HG02938 (cell line): ENCODE measurements around the gene SMTN.
"Not testable (repeated sequence)": the region's sequence is repeated elsewhere in the genome, so short reads cannot be mapped to it uniquely, and the experiment has no call there.

Experiments
- ATAC-seq: cut with Tn5 transposase; IDR thresholded peaks from one replicate; pipeline ENCODE4 v1.9.1; 2021; ENCODE audit warnings: mild to moderate bottlenecking, moderate library complexity; ENCODE audit not compliant: unreplicated experiment

Gene SMTN

DNA sequence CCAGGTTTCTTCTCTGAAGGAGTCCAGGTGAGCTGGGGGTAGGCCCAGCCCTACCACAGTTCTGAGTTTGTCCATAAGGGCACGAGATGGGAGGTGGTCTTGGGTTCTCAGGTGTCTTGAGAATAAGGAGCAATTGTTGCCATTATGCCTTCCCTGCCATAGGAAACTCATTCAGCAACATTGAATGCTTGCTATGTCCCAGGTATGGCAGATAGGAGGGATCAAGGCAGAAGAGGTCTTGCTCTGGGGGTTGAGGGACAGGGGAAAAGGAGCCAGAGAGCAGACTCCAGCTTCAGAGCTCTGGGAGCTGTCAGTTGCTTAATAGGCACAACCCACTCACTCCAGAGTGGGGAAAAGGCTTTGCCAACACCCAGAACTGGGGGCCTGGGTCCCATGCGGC lies 22.0 kb downstream of the SMTN start:
- no peak for ATAC-seq

DNA sequence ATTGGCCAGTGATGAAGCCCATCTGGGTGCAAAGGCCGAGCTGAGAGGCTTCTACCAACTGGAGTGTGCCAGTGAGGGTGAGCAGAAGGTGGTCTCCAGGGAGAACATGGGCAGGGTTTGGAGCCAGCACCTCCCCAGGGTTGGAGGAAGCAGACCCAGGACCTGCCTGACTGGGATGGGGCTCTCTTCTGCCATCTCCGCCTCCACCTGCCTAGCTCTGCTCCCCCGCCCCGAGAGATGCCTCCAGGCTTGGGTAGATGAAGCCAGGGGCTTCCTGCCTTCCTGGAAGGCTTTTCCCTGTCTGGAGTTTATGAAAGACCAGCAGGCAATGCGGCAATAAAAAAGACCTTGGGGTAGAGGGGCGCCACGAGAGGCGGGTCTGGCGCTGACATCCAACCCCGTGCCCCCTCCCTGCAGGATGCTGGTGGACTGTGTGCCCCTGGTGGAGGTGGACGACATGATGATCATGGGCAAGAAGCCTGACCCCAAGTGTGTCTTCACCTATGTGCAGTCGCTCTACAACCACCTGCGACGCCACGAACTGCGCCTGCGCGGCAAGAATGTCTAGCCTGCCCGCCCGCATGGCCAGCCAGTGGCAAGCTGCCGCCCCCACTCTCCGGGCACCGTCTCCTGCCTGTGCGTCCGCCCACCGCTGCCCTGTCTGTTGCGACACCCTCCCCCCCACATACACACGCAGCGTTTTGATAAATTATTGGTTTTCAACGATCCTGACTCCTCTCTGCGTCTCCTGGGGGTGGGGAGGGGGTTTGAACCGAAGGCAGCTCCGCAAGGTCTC lies 23.0 kb downstream of the SMTN start:
- ATAC-seq = no peak

DNA sequence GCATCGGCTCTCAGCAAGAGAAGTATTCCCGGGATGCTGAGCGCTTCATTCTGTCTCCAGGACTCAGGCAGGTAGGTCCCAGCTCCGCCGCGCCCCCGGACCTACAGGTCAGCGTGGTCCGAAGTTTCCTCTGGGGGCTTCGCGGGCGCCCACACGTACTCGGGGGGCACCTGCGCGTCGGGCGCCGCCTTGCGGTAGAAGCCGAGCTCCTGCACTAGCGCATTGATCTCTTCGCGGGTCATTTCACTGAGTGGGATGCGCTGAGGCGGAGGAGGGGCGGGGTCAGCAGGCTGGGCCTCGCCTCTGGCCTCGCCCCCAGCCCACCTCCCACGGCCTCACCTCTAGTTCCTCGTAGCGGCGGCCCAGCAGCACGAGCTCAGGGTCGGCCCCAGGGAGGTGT lies 23.8 kb downstream of the SMTN start:
- no peak for ATAC-seq

DNA sequence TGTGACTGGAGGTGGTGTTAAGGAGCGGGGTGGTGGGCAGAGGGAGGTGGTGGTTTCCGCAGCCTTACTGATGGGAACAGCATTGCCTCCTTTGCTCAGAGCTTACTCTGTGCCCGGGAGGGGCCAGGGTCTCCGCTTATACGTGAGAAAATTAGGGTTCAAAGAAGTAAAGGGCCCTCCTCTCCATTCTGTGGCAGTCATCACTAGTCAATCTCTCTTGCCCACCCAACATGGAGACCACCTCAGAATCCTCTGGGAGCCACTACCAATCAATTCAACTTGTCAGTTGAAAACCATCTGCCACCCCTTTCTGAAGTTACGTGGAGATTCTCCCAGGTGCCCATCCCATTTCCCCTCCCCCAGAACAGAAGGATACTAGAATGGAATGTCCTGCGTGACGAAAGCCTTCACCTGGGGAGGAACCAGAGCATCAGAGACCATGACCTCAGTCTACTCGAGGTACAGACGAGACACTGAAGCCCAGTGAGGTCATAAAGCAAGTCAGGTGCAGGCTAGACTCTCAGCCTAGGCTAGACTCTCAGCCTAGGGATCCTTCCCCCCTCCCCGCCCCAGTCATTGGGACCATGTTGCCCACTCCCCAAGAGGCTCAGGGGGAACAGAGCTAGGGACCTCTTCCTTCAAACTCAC lies 24.3 kb downstream of the SMTN start:
- no peak for ATAC-seq

DNA sequence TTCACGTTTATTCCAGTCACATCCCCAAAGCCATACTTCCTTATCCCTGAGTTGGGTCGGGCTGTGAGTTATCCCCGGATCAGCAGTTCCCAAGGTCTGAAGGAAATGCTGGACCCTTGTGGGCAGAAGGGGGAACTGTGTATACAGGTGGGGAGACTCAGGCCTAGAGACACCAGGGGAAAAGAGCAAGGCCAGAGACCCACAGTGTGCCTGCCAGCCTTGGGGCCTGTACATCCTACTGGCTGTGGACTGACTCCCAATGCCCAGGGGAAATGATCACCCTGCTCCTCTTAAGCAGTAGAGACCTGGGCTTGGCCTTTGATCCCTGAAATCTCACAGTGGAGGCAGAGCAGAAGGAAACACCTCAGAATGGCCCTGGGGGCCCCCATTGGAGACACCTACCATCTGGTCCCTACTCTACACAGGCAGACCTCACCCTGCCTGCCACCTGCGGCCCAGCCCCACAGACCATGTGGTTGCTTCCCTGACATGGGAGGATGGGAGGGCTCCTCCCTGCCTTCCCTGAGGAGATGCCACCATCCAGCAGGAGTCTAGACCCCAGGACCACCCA lies 25.0 kb downstream of the SMTN start:
- ATAC-seq = no peak

DNA sequence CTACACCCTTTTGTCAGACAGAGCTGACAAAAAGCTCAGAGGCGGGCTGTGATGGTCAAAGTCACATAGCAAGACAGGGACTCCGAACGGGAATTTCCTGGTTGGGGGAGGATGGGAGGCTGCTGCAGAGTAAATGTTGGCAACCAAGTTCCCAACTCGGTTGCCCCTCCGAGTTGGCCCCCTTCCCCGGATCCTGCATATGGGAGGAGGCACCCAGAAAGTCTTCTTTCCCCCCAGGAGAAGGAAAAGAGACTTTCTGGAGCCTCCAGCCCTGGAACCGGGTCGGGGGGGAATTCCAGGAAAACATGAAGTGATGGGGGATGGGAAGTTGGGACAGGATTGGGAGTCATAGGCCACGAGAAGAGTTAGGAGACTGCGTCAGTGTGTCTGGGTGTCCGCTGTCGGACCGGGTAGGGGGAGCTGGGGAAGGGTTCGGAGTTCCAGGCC lies 25.6 kb downstream of the SMTN start:
- ATAC-seq = no peak

DNA sequence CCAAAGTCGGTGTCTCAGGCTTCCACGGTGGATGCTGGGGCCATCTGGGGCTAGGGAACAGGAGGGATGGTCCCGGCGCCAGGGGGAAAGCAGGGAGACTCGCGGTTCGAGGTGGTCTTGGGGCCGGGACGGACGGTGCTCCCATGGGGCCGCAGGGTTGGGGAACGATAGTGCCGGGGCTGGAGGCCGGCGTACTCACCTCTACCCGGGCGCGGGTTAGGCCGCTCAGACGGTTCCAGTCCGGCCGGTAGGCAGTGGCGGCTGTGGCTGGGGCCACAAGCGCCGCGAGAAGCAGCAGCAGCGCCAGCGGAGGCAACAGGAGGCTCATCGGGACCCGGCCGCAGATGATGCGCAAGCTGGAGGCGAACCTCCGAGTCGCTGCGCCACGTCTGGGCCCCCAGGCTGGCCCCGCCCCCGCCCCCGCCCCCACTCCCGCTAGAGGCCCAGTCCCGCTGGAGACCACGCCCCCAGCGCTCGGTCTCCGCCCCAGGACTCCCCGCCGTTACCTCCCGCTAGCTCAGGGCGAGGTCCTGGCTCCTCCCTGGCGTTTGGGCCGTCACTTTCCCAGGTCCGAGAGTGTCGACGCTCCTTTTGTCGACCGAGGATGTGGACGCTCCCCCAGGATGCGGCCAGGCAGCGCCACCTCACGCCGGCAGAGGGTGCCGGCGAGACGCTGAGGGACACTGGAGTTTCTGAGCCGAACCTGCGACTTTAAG lies 26.2 kb downstream of the SMTN start, which contains the start of gene SELENOM:
Gene SELENOM (minus strand): TSS at position 391 of the 716 bp plus-strand sequence. CDS start 63 bp downstream, at position 328.
- ATAC-seq = peak; percentile 76

DNA sequence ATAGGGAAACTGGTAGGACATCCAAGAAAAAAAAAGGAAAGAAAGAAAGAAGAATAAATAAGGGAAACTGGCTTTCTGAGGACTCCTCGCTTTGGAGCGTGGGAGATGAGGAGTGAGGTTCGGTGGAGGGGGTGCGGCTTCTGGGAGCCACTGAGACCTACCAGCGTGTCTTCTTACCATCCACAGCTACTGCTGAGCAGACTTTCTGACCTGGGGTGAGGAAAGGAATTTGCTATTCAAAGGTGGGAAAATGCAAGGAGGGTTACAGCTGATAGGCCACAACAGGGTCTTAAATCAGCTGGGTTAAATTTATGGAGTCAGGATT lies 26.7 kb downstream of the SMTN start:
- no peak for ATAC-seq

DNA sequence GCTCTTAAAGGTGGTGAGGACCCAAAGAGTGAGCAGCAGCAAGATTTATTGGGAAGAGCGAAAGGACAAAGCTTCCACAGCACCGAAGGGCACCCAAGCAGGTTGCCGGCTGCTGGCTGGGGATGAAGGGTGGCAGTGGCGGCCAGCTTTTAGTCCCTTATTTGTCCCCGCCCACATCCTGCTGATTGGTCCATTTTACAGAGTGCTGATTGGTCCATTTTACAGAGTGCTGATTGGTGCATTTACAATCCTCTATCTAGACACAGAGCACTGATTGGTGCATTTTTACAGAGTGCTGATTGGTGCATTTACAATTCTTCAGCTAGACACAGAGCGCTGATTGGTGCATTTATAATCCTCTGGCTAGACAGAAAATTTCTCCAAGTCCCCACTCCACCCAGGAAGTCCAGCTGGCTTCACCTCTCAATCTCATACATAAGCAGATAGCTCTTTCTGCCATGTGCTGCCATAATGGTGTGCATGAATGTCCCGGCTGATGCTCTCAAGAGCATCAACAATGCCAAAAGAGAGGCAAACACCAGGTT lies 31.5 kb downstream of the SMTN start:
- ATAC-seq = not testable (repeated sequence)

DNA sequence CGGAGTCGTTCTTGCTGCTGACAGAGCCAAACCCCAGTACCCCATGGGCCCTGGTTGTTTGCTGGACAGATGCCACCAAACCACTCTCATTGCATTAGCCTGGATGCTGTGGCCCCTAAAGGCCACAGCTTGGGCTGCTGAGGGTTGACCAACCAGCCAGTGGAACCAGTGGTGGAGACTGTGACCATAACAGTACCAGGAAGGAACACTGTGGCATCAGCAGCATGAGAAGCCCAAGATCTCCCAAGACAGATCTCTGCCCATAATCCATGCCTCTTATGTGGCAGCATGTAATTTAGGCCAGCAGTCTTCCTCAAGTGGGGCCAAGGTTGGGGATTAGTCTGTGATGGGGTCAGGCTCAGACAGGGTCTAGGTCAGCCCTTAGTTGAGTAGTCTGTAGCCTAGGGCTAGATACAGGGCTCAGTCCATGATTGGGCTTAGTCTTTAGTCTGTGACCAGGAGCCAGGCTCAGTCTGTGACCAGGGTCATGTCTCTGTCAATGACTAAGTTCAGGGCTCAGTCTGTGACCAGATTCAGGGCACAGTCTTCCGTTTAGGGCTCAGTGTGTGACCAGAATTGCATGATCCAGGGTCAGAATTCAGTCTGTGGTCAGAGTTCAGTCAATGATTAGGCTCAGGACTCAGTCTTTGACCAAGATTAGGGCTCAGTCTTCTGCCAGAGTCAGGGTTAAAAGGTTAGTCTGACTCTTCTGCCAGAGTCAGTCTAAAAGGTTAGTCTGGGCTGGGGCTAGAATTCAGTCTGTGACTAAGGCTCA lies 37.1 kb downstream of the SMTN start:
- ATAC-seq = no peak

DNA sequence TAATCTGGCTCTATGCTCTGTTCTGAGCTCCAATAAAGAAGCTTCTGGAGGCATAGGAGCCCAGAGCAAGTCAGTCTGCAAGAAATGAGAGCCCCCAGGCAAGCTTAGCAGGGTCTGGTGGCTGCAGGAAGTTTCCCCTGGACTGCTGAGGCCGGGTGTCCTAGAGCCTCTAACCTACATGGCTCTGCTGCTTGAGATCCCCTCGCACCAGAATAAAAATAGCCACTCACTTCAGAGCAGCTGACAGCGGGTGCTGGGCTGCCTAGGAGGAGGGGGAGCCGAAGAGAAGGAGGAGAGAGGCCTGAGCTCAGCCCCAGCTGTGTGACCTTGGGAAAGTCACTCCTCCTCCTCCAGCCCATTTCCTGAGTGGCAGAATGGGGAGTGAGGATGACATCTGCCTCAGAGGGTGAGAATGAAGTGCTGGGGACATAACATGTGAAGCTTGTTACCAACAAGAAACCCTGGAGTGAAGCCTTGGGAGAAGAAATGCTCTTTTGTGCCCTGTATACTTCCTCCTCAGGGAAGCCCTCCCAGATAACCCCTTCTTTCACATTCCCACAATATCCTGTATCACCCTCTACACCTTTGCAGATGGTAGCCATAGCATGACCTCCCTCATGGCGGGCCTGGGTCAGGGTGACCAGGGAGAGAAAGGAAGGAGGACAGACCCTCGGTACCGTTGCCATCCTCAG lies 38.1 kb downstream of the SMTN start:
- ATAC-seq = no peak

DNA sequence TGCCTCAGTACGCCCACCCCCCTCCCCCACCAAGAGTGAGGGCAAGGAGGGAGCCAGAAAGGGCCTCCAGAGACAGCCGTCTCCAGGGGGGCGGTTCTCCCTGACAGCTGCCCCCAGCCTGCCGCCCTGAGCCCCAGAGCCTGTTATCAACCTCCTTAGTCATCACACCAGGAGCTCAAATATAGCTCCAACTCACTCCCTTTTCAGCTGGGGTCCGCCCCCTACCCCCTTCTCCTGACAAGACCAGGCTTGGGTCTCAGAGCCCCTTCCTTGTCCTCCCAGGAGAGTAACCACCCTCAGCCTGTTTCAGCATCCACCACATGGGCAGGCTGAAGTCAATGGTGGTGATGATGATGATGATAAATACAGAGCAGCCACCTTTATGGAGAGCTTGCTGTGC lies 39.1 kb downstream of the SMTN start:
- no peak for ATAC-seq

DNA sequence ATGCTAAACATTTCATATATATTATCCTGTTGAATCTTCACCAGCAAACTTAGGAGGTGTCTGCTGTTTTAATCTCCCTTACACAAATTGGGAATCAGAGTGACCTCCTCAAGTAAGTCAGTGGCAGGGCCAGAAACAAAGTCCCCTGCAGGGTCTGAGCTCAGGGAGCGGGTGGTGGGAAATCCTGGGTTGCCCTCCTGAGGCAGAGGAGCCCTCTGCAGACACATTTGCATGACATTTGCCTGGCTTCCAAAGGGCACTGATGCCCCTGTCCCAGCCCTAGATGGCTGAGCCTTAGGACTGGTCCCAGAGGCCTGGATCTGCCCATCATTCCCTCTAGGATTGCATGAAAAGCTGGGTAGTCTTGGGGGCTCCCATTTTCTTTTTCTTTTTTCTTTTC lies 39.5 kb downstream of the SMTN start:
- no peak for ATAC-seq

DNA sequence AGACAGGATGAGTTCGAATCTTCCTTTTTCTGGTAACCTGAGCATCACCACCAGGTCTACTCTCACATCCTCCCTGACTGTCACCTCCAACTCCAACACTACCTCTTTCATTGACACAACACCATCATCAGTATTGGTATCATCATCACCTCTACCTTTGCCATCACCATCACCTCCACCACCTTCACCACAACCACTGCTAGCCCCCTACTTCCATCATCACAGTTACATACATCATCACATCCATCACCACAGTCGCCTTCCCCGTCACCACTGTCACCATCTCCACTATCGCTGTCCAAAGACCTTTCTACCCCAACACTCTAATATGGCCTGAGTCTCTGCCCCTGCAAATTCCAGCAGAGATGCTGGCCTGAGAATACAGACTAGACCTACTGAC lies 40.3 kb downstream of the SMTN start:
- no peak for ATAC-seq

DNA sequence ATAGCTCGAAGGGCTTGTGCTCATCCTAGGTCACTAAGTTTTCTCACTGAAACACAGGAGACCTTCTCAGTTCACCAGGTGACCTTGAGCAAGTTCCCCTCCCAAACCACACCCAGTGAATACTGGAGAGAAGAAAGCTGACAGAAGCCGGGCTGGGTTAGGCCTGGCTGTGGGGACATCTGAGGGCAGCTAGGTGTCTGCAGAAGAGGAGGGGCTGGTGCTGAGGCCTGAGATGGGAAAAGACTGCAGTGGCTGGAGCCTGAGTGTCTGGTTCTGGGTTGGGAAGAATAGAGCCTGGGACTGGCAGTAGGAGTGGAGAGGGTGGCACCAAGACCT lies 41.0 kb downstream of the SMTN start:
- no peak for ATAC-seq

DNA sequence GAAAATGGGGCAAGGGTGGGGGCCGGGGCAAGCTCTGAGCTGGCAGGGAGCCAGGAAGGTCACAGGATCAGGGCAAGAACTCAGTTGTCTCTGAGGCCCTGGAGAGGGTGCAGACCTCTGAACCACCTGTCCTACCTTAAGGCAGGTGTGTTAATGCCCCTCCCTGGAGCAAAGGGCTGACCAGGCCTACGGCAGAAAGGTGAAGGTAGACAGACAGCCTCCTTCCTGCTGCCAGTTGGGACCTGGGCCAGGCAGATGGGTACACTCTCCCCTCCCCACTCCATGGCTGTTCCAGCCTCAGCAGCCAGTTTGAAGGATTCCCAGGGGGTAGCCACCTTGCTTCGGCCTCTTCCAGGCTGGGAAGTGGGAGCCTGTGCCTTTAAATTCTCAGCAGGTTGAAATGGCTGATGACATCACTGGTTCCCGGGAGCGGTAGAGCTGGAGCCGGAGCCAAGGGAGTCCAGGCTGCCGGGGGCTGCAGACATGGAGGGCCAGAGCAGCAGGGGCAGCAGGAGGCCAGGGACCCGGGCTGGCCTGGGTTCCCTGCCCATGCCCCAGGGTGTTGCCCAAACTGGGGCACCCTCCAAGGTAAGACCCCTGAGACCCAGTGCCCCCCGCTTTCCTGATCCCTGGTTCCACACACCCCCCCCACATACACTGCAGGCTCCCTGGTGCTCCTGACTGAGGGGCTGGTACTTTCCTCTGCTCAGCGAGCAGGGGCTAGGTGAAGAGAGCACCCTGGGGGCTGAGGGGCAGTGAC lies 41.6 kb downstream of the SMTN start, which contains the start of gene INPP5J:
Gene INPP5J (plus strand): TSS at position 435 of the 760 bp plus-strand sequence. CDS start 49 bp downstream, at position 484.
- no peak for ATAC-seq

DNA sequence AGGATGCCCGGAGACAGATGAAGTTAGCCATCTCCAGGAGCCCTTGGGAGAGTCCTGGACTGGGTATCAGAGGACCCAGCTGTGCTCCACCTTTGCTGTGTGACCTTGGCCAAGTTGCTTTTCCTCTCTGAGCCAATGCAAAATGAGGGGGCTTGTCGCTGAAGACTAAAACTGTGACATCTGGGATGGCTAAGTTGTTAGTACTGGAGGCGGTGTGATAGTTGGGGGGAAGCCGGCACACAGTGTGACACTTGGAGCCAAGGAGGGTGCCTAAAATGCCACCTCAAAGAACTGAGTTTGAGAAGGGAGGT lies 42.1 kb downstream of the SMTN start:
- no peak for ATAC-seq

DNA sequence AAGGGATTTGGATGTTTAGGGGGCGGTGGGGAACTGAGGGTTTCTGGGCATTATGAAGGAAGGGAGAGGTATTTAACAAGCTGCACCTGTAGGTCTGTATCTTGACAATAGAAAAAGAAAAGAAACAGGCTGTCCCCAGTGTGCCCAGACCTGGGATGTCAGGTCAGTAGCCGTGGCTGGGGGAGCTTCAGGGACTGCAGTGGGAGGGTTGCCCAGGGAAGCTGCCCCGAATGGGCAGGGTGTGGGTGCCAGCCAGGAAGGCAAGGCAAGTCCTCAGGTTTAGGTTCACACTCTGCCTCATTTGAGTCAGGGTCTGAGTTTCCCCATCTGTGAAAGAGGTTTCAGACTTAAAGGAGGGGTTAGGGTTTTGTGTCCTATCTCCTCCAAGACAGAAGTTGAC lies 43.2 kb downstream of the SMTN start:
- ATAC-seq = no peak

DNA sequence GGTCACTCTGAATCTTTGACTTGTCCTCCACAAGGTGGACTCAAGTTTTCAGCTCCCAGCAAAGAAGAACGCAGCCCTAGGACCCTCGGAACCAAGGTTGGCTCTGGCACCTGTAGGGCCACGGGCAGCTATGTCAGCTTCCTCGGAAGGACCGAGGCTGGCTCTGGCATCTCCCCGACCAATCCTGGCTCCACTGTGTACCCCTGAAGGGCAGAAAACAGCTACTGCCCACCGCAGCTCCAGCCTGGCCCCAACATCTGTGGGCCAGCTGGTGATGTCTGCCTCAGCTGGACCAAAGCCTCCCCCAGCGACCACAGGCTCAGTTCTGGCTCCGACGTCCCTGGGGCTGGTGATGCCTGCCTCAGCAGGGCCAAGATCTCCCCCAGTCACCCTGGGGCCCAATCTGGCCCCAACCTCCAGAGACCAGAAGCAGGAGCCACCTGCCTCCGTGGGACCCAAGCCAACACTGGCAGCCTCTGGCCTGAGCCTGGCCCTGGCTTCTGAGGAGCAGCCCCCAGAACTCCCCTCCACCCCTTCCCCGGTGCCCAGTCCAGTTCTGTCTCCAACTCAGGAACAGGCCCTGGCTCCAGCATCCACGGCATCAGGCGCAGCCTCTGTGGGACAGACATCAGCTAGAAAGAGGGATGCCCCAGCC lies 43.8 kb downstream of the SMTN start:
- no peak for ATAC-seq
